ENCODE measurements around the gene IL17RB. TPM values are rescaled to one million over a fixed set of nuclear protein-coding genes. Genes with fewer than 3 reads are reported as not detected.

The IL17RB gene
- total RNA-seq, 2 donors from 2014 or later = 2.3 TPM; not detected in 1

DNA sequence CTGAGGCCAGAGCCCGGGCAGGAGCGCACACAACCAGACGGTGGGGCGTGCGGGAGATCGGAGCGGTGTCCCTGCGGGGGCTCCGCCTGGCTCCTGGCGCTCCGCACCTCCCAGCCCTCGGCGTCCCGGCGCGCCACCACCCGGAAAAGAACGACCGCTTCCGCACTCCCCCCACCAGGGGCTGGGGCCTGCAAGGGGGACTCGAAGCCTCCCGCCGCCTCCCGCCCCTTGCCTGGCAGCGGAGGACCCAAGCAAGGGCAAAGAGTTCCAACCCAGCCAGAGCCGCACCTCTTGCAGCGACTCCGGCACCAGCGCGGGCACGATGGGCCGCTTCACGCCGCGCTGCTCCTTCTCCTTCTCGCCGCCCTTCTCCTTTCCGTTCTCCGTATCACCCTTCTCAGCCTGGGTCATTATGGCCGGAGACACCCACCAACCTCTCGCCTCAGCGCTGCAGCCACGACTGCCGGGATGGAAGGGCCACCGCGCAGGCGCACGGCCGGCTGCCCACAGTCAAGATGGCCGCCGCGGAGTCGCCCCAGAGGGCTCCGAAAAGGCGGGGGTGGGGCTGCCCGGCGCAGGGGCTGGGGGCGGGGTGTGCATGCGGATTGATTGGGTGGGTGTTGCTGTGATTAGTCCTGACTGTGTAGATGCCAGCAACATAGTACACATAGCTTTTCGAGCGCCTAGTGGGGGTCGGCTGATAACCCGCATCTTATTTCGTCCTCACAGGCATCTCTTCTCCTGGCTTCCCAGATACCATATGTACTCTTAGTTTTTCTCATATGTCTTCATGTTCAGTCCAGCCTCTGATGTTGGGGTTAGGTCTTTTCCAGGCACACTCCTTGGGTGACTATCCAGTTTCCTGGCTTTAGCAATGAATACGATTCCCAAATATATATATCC, 35.6 kb downstream of the IL17RB start, which contains the start of gene ACTR8:
Gene ACTR8, minus strand, starts transcription at position 462 of the 903 bp plus-strand sequence. Its CDS starts 51 bp downstream, at position 411.
- Histone ChIP-seq H3K9me3 (no peaks in the 10 kb centered on the region), H3K4me3 (peak within 1 kb of the TSS; percentile 98), H3K36me3 (peaks cover 26% of the 10 kb centered on the region), H3K4me1 (ENCODE audit: control insufficient read depth in 1 of 2, low read depth in 2 of 2) (peaks cover 10 to 13% of the 10 kb centered on the region in 2 donors), H3K27ac (peak within 1 kb of the TSS; percentile 76 to 88), H3K27me3 (replicated peaks; ENCODE audit: insufficient read depth) (no peaks in the 10 kb centered on the region)
- peak; percentile 45 for ATAC-seq (ENCODE audit: insufficient number of reproducible peaks, low FRiP score, low read depth)
- TF ChIP-seq, protein P1, sequence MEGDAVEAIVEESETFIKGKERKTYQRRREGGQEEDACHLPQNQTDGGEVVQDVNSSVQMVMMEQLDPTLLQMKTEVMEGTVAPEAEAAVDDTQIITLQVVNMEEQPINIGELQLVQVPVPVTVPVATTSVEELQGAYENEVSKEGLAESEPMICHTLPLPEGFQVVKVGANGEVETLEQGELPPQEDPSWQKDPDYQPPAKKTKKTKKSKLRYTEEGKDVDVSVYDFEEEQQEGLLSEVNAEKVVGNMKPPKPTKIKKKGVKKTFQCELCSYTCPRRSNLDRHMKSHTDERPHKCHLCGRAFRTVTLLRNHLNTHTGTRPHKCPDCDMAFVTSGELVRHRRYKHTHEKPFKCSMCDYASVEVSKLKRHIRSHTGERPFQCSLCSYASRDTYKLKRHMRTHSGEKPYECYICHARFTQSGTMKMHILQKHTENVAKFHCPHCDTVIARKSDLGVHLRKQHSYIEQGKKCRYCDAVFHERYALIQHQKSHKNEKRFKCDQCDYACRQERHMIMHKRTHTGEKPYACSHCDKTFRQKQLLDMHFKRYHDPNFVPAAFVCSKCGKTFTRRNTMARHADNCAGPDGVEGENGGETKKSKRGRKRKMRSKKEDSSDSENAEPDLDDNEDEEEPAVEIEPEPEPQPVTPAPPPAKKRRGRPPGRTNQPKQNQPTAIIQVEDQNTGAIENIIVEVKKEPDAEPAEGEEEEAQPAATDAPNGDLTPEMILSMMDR (IDR thresholded peaks at IDR 0.05) = peak; percentile 35
- DNase-seq (ENCODE audit: low spot score) = peak; percentile 47

DNA sequence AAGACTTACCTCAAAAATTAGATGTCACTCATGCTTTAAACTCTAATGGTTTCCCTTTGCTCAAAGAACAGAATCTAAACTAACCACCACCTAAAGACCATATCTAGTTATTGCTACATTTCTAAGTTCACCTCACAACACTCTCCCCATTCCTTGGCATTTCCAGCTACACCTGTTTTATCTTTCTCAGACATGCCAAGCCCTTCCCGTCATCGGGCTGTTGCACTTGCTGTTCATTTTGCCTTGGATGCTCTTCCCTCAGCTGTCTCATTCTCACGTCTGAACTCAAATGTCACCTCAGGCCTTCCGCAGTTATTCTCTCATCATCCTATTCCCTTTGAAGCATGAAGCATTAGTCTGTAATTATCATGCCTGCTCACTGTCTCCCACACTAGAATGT, 36.6 kb downstream of the IL17RB start:
- ATAC-seq (ENCODE audit: insufficient number of reproducible peaks, low FRiP score, low read depth) (no peak), DNase-seq (ENCODE audit: low spot score) (no peak)
- Histone ChIP-seq H3K27ac (peak overlapping the region in 1 of 2 donors; percentile 50), H3K36me3 (peaks cover 17% of the 10 kb centered on the region), H3K9me3 (no peaks in the 10 kb centered on the region), H3K27me3 (replicated peaks; ENCODE audit: insufficient read depth) (no peaks in the 10 kb centered on the region), H3K4me3 (no peak overlapping the region), H3K4me1 (ENCODE audit: control insufficient read depth in 1 of 2, low read depth in 2 of 2) (peaks cover 10 to 13% of the 10 kb centered on the region in 2 donors)
- TF ChIP-seq, protein P1 (IDR thresholded peaks at IDR 0.05) = no peak

DNA sequence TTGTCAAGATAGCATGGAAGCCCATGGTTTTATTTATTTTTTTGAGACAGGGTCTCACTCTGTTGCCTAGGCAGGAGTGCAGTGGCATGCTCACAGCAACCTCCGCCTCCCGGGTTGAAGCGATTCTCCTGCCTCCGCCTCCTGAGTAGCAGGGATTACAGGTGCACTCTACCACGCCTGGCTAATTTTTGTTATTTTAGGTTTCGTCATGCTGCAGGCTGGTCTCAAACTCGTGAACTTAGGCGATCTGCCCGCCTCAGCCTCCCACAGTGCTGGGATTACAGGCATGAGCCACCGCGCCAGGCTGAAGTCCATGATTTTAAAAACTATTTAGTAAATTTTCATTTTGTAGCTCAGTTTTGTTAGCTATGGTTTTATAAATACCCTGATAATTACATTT, 38.3 kb downstream of the IL17RB start:
- no peak overlapping the region for H3K4me3 ChIP-seq
- H3K27ac ChIP-seq = no peak overlapping the region
- H3K36me3 ChIP-seq = peaks cover 11% of the 10 kb centered on the region
- H3K9me3 ChIP-seq = no peaks in the 10 kb centered on the region
- no peak for DNase-seq (ENCODE audit: low spot score)
- H3K4me1 ChIP-seq (ENCODE audit: control insufficient read depth in 1 of 2, low read depth in 2 of 2) = peaks cover 10 to 22% of the 10 kb centered on the region in 2 donors
- H3K27me3 ChIP-seq (replicated peaks; ENCODE audit: insufficient read depth) = no peaks in the 10 kb centered on the region
- no peak for ATAC-seq (ENCODE audit: insufficient number of reproducible peaks, low FRiP score, low read depth)
- TF ChIP-seq, protein P1 (IDR thresholded peaks at IDR 0.05) = no peak

DNA sequence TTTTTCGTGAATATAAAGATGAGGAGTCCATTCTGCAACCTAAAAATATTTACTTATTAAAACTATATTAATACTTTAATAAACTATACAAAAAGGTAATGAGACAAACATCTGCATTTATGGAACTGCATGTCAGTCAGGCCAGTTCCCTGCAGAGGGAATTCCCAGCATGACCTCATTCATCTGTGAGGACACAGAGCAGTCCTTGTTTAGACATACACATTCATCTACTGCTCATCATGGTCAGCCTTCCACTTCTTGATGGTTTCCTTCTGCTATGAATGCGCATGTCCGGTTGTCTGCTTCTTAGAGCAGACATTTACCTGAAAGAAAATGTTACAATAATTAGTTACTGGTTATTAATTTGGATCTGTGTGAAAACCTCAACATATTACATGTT, 38.9 kb downstream of the IL17RB start:
- ATAC-seq (ENCODE audit: insufficient number of reproducible peaks, low FRiP score, low read depth) (no peak), DNase-seq (ENCODE audit: low spot score) (no peak)
- Histone ChIP-seq H3K9me3 (no peaks in the 10 kb centered on the region), H3K27ac (no peak overlapping the region), H3K36me3 (peaks cover 11% of the 10 kb centered on the region), H3K4me3 (no peak overlapping the region), H3K27me3 (replicated peaks; ENCODE audit: insufficient read depth) (no peaks in the 10 kb centered on the region), H3K4me1 (ENCODE audit: control insufficient read depth in 1 of 2, low read depth in 2 of 2) (peaks cover 15 to 26% of the 10 kb centered on the region in 2 donors)
- TF ChIP-seq, protein P1 (IDR thresholded peaks at IDR 0.05) = no peak

DNA sequence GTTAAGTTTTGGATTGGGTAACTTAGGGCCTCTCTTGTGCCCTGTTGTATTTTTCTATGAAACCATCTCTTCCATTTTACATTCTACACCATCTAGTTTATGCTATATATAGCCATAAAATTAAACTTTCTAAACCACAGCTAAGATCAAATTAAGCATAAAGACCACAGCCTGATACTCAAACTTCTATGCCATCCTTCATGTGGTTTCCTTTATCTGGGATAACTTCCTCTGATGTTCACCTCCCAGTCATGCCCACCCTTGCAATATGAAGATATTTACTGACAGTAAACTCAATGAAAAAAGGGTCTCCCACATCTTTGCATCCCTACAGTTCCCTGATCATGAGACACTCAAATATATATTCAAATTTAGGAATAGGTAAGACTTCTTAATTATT, 41.1 kb downstream of the IL17RB start:
- no peaks in the 10 kb centered on the region for H3K9me3 ChIP-seq
- no peak overlapping the region for H3K4me3 ChIP-seq
- TF ChIP-seq, protein P1 (IDR thresholded peaks at IDR 0.05) = no peak

More for the DNA sequence above, 41.1 kb downstream of the IL17RB start:
- DNase-seq (ENCODE audit: low spot score) (no peak), ATAC-seq (ENCODE audit: insufficient number of reproducible peaks, low FRiP score, low read depth) (no peak)
- peaks cover 13 to 21% of the 10 kb centered on the region in 2 donors for H3K4me1 ChIP-seq (ENCODE audit: control insufficient read depth in 1 of 2, low read depth in 2 of 2)
- H3K27ac ChIP-seq = no peak overlapping the region
- peaks cover 11% of the 10 kb centered on the region for H3K36me3 ChIP-seq
- no peaks in the 10 kb centered on the region for H3K27me3 ChIP-seq (replicated peaks; ENCODE audit: insufficient read depth)

All from thoracic aorta (tissue), 2 donors.